ENCODE results near the gene FOXP1.

DNA sequence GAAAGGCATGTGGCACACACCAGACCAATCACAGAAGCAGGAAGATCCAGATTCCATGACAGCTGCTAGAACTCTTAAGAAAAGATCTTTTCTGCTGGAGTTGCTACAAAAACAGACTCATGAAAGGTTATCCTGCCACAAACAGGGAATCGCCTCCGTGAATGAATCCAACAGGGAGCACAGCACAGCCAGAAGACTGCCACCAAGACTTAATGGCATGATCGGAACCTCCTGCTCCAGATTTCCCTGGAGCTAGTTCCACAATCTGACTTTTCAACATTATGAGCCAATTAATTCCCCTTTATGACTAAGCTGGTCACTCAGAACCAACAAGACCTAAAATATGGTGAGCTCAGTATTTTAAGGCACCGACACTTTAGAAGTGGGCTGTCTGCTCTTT is 232.5 kb downstream of the FOXP1 start:
- TF ChIP-seq POLR2A (IDR thresholded peaks at IDR 0.05; ENCODE audit: low read depth) (no peak), POLR2AphosphoS5 (IDR thresholded peaks at IDR 0.05) (no peak), EP300 (IDR thresholded peaks at IDR 0.05) (no peak)
- TF ChIP-seq, protein P1, sequence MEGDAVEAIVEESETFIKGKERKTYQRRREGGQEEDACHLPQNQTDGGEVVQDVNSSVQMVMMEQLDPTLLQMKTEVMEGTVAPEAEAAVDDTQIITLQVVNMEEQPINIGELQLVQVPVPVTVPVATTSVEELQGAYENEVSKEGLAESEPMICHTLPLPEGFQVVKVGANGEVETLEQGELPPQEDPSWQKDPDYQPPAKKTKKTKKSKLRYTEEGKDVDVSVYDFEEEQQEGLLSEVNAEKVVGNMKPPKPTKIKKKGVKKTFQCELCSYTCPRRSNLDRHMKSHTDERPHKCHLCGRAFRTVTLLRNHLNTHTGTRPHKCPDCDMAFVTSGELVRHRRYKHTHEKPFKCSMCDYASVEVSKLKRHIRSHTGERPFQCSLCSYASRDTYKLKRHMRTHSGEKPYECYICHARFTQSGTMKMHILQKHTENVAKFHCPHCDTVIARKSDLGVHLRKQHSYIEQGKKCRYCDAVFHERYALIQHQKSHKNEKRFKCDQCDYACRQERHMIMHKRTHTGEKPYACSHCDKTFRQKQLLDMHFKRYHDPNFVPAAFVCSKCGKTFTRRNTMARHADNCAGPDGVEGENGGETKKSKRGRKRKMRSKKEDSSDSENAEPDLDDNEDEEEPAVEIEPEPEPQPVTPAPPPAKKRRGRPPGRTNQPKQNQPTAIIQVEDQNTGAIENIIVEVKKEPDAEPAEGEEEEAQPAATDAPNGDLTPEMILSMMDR (IDR thresholded peaks at IDR 0.05) = no peak

Measured in esophagus muscularis mucosa (tissue), 4 donors.